CD4-positive, alpha-beta T cell treated with Interleukin-17A for 4 hours (primary cell): Measurements from ENCODE around the gene NRN1.

Experiments used
- DNase-seq: peaks from one replicate; pipeline ENCODE4 v3.0.0-alpha.2; 2020; ENCODE audit warnings: mixed read lengths

Gene NRN1

DNA sequence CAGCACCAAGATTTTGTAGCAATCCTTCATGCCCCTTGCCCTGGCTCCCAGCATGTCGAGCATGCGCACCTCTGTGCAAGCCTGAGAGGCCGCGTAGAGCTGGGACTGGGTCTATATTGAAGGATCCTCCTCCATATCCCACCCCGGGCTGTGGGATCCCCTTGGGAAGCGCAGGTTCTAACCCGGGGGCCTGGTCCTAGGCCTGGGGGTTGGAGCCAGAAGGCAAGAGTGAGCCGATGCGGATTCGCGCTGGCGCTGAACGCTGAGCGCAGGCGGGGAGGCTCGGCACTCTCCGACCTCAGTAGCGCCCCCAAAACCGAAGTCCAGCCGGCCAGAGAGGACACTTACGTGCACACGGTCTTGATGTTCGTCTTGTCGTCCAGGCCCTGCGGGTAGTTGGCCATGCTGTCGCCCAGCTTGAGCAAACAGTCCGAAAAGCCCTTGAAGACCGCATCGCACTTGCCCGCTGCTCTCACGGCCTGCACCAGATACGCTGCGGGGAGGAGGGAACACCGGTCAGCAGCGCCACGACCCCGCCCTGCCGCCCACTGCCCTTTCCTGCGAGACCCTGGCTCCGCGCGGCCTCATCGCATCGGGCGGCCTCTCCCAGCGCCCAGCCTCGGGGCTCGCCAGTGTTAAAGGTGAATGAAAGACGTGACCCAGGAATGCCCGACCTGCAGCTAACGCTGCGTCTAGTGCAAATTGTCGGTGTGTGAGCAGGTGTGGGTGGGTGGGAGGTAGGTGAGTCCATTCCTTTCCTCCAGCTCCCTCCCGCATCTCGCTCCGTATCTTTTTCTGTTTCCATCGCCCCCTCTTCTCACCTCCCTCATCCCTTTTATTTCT, 4.5 kb downstream of the NRN1 start:
- DNase-seq = no peak

DNA sequence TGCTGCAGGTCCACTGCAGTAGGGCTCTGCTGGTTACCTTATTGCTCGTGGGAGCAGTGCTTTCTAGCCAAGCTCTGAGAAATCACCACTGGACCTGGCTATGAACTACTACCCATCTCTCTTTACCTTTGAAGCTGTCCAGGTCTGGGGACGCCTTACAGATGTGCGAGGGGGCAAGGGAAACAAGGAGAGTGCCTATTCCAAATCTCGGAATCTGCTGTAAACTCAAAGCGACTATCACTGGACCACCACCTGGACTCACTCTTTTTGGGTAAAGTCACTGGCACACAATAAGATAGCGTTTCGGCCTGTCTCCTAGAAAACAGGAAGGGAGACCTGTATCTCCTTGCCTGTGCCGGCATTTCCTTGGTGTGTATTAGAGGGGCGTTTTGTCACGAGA, 5.3 kb downstream of the NRN1 start:
- DNase-seq = no peak

DNA sequence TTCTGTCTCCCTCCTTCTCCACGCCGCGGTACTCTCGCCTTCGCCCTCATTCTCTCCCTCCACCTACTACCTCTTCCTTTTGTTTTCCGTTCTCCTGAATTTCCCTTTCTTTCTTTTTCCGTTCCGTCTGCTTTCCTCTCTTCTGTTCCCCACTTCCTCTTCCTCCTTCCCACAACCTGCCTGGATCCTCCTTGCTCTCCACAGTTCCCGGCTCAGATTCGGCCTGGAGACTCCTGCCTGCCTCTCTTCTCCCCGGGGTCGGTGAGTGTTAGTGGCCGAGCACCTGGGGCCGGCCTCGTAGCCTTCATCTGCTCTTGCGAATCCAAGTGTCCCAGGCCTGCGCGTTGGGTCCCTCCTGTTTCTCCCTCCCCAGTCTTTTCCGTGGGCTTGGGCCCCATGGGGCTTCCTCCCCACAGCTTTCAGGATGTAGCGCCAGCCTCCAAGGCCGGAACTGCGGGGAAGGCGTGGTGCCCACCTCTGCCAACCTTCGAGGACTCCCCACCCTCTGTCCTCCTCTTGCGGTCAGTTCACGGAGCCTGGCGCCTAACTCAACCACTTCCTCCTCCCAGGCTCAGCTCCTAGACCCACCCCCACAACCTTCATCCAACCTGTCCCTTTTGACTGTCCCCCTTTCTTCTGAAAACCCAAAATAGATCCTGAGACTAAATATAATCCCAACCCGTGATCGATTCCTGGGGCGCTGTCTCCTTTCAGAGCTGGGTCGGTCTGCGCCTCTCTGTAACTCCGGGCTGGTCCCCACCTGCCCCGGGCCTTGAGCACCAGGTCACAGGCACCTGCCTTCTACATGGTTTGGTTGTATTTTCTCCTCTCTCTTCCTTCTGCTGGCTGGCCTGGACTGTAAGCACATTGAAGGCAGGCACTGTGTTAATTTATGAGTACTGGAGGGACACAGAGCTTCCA, 6.8 kb downstream of the NRN1 start:
- DNase-seq = no peak

DNA sequence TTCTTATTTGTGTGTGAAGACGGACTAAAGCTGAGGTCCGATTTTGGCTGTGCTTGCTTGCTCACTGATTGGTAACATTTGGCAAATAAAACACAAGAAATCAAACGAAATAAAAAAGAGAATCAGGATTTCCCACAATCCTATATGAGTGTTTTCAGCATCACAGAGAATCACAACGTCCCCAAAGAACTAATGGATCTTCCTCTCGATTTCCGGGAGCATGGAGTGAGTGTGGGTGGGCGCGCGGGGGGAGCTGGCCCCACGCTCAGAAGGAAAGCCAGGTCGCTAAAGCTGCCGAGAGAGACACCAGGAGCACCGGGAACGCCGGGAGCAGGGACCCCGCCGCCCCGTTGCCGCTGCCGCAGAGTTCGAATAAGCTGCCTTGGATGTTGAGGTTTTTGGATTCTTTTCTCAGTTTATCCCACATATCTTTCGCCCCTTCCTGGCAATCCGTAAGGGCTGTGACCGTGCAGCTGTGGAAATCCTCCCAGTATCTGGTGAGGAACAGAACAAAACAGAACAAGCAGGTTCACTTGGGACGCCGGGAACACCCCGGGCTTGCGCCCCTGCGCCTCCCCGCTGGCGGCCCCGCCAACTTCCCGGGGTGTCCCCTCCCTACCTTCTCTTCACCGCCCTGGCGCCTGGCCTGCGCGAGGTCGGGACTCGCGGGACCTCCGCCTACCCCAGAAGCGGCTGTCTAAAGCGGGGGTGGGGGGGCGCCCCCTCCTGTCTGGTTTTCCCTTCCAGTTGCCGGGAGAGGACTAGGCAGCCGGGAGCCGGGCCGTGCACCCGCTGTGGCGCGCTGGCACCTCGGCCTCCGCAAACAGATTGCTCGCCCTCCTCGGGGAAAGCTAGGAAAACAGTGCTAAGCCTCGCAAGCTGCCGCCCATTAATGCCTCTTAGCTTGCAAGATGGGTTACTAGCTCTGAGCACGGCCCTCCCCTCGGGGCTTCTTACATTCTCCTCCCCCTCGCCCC, 7.7 kb downstream of the NRN1 start:
- DNase-seq = no peak

DNA sequence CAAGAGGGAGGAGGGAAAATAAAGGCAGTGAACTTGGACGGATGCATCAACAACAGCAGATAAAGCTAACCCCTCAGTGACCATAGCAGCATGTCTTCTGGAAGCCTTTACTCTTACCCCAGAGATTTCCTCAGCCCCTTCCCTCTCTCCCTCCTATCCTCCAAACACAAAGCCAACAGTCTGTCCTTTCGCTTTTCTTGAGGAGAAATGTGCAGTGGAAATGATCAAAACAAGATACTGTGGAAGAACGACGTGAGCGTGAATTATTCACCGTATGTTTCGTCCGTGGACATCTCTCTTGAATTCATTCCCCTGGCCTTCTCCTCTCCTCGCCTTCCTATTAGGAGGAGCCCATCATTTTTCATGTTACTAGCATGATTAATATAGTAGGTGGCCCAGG, 8.5 kb downstream of the NRN1 start:
- no peak for DNase-seq

DNA sequence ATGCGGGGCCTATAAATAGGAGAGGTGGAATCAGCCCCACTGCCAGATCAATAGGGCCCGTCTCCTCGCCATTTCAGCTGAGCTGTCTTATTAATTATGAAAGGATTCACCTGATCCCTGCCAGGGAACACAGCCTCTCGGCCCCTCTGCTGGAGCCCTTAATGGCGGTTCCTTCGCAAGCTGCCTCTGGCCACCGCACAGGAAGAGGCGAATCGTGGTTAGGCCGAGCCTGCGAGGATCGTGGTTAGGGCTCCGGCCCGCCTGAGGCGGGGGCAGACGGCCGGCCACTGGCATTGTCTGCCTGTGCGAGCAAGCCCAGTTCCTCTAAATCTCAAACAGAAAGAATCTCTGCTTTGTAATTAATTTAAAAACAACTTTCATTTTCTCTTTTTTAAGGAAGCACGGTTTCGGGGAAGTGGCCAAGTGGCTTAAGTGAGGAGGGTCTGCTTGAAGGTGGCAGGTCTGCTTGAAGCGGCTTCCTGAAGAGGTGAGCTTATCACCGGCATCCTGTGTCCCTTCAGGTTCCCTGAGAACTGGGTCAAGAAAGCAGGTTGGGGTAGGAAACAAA, 9.2 kb downstream of the NRN1 start:
- no peak for DNase-seq

DNA sequence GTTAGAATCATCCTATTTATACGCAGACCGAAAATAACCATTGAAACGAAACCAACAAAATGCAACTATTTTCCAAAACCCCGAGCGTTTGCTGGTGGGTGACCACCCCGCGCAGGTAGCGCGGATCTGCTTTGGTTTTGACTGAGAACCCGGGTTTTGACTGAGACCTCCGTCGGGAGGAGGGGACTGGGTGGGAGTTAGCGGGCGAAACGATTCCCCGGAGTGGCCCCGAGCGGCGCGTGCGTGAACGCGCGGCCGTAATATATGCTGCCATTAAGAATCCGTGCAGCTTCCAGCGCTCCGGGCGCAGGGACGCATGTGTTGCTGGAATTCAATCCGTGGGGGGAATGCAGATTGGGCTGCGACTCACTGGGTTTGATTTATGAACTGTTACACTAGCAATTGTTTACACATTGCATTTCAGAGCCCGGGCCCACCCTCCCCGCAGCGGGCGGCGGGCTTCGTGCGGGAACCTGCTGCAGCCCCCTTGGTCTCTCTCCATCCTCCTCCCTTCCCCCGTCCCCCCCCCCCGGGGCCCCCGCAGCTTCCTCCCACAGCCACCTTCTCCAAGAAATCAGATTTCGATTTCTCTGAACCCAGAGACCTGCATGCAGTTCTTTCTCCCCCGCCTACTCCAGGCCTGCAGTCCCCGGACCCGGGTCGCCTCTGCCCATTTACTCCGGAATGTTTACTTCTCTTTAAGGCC, 9.9 kb downstream of the NRN1 start:
- DNase-seq = peak; percentile 30

DNA sequence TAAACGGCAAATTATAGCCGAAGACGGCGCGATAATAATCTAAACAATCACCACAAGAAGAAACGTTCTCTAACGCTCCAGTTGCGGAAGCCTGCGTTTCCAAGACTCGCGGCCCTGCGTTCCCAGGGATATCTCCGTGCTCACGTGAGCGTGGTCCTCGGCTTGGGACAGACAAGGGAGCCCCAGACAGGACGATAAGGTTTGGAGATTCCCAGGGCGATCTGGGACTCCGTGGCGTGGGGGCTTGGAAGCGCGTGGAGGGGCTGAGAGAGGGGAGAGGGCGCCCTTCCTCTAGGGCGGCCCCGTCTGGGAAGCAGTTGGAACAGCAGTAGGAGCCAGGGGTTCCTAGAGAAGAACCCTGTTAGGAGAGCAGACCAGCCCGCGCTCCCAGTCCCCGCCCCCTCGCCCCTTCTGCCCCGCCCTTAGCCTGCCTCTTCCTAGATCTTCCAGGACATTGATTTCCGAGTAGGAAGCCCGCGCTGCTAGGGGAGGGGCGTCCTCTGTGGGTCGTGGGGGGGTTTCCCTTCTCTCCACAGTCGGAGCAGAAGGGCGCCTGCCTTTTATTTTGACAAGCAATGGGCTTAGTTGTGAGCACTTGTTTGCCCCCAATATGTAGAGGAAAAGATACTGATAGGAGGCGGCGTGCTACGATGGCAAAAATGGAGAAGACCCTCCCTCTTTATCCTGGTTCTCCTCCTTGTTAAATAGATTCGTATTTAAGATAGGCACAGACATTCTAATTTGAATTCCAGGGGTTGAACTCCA, 10.6 kb downstream of the NRN1 start:
- DNase-seq = peak; percentile 30

DNA sequence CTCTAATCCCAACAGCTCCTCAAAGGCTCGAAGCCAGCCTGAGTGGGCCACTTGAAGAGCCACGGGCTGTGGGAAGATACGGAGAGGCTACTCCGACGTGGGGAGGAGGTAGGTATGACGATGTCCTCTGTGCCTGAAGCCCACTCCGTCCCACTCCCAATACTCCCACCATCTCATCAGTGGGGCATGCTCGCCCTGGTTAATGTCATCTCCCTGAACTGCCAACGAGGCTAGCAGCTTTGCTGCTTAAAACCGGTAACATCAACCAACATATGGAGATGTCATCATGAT, 11.1 kb downstream of the NRN1 start:
- DNase-seq = no peak

DNA sequence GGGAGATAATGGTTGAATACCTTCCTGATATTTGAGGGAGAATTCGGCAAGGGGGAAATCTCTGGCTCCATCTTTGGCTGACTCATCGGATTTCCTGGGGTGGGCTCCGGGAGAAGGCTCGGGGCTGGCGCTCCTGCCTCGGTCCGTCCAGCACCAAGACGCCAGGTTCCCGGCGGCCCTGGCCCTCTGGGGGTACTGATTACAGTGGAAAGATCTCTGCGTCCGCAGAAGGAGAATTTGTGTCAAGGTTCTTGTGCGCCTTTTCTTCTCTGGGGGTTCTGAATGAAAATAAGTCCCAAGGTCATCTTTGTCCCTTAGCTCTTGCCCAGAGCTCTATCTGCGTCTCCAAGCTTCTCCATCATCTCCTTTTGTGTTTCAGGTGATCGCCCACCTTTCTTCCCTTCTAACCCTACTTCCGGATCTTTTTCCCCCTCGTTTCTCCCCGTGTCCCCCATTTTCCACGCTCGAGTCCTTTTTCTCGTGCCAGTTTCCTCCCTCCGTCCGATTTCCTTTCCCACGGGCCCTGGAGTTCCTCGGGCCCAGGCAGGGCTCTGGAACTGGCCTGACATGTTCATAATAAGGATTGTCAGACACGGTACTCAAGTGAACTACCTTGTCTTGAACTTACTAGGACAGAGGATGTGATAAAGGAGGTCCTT, 11.6 kb downstream of the NRN1 start:
- no peak for DNase-seq

DNA sequence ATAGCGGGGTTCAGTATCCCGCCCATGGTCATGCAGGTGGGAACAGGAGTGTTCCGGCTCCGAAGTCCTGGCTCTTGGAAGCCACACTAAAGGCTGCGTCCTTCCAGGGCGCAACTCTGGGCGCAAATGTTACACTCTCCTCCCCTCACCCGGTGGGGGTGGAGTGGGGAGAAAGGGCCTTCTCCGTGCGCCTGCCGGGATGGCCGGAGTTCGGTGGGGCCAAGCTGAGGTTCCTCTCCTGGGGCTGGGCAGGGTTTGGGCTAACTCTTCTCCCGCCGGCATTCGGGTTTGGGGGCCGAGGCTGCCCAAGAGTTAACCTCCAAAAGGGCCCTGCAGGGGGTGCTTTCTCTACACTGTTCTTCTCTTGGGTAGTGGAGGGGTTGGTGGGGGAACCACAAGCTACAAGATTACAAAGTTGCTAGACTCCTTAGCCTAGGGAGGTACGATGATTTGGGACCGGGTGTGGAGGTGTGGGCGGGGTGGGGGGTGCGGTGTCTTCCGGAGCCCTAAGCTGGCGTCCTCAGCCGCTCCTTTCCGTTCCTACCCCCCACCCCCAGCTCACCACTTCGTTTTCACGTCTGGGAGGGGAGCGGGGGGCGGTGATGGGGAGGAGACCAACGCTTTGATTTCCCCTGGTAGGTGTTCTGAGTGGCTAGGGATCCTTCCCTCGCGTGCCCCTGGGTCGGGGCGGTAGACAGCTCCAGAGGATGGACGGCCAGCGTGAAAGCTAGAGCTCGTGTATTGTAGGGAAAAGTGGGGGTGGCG, 12.3 kb downstream of the NRN1 start:
- no peak for DNase-seq

DNA sequence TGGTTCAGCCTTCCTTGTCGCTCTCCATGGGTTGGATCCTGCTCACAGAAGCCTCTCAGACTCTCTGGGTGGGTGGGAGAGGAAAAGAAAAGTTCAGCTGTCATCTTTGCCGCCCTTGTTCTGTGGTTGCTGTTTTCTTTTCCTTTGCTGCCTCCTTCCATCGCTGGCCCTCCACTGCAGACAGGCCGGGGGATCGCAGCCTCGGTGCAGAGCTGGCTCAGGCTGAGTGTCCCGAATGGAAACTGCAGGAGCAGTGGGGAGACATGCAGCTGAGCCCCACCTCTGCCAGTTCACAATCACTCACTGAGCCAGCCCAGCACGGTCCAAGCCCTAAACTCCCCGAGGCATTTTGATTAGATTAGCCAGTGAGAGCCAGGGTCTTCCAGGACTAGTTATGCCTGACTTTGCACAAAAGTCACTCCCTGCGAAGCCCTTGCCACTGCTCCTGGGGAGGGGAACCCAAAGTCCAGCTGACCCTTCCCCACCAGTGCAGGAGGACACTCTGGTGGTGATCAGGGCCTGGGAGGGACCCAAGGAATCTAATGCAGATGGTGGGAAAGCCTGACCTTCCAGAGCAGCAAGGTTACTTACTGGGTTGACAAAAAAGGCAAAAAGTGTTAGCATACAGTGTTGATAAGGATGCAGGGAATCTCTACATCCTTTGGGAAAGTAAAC, 14.0 kb downstream of the NRN1 start:
- DNase-seq = no peak

DNA sequence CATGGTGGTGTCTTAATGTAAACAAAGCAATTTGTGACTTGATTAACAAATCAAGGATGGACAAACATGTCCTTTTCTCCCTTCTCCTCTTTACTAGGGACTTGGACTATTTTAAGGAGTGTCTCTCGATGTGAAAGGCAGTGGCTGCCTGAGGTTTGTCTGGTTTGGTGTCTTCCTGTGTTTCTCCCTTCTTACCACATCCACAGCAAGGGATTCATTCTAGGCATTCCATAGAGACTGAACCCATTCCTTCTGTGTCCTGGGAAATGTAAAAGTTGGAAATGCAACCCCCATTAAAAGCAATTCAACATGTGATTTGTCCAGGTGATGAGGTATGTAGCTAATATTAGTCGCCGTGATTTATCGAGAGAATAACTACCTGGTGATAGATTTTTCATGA, 15.9 kb downstream of the NRN1 start:
- DNase-seq = no peak

DNA sequence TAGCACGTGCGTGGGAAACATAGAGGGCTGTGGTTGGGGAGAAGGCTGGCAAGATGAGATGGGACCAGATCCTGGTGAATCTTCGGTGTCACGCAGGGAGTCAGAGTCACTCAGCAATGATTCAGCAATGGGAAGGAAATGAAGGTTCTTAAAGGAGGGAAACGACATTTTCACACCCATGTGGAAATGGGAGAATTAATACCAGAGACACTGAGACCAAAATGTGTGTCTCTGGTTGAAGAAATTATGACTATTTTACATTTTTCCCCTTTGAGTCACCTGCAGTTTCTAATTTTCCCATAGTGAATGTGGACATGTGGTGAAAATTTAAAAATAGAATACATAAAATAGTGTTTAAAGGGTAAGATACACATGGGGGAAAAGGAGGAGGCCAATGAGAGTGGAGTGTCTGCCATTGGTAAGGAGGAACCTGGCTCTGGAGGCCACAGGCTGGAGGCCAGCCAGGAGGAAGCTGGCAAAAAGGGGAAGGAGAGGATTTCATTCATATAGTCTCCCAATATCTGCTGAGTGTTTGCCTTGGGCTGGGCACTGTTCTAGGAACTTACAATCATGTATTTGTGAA, 17.5 kb downstream of the NRN1 start:
- no peak for DNase-seq

DNA sequence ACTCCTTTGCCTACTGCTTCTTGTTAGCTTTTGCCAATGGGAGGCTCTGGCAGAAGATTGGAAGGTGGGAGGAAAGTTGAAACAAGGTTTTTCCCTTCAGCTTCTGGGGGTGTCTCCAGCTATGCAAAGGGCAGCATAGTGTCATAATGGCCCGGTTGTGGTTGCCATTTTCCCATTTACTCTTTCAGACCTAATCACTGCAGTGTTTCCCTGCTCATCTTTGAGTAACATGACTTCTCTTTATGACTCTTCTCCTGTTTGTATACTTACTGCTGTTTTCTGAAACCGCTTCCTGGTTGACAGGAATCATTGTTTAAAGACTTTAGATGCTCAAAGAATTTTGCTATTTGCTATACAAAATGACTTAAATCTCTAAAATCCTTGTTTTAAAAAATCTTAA, 19.9 kb downstream of the NRN1 start:
- no peak for DNase-seq

DNA sequence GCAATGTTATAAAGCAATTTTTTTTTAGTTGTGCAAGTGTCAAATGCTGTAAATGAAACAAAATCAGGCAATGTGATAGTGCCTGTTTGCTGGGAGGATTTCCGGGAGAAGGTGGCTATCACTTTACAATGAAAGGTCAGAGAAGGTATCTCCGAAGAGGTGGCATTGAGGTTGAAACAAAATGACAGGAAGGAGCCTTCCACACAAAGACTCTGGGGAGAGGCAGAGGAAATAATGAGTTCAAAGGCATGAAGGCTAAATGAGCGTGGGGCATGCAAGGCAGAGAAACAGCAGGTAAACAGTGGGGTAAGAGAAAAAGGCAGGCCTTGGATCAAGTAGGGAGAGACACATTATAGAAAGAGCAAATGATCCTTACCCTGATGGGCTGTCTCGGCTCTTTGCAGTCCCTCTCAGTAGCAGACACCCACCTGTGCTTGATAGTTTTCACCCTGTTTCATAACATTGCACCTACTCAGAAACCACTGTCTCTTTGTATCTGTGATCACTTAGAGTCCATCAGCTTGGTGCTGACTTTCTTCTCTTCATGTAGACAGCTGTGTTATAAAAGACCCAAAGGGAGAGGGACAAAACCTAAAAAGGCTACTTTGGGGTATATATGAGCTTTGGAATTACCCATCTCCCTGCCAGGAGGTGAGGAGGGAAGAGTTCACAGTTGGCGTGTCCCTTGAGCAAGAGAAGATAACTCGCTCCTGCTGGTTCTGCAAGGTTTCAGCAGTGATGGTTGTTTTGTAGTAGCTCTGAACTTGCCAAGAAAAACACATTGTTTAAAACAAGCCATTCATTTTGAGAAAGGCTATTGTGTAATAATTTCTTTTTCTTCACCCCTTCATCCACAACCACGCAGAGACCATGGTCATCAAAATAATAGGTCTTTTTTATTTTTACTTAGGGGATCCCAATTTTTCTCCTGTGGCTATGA, 22.3 kb downstream of the NRN1 start:
- DNase-seq = no peak

DNA sequence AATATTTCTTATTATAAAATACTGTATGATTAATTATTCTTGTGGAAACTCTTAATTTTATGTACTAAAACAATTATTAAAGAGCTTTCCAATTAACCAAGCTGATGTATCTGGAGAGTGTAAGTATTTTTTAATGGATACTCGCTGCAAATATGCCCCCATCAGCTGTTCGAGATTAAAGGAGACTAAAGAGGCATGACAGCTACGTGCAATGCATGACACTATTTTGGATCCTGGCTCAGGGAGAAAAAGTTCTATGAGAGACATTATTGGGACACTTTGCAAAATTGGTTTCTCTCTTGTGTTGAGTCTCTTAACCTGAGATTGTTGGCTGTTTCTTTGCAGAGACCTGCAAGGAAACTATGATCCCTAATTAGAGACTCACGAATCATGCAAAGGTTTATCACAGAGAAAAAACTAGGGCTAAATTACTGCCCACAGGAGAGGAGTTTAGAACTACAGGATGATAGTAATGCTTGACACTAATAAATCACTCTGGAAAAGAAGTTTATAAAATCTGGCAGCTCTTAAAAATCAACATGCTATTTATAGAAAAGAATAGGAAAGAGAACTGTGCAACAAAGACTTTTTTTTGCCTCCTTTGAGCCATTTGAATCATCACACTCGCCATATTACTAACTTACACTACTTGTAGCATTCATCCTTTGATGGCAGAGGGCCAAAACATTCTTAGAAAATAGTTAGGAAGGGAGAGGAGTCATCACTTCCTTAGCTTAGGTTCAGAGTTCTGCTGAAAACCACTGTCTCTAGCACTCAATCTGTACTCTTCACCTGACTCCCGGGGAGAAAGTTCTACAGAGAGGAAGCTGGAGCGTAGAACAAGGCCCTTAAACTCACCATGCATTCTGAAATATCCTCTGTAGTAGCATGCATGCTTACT, 25.3 kb downstream of the NRN1 start:
- no peak for DNase-seq
